ENCODE results near the gene REPS1.

REPS1 gene

GRCh38 chr6:138857775-138858174, 130.3 kb downstream of the REPS1 start:
- H3K36me3 ChIP-seq (ENCODE audit: insufficient read depth, low read length): no peaks in the 10 kb centered on the region
- no peaks in the 10 kb centered on the region for H3K4me1 ChIP-seq (ENCODE audit: insufficient read depth, low read length, poor library complexity, severe bottlenecking)
- no peaks in the 10 kb centered on the region for H3K27me3 ChIP-seq (ENCODE audit: insufficient read depth, low read length, poor library complexity, severe bottlenecking)
- no peaks in the 10 kb centered on the region for H3K9me3 ChIP-seq (ENCODE audit: insufficient read depth, low read depth, low read length)
- no peak overlapping the region for H2AFZ ChIP-seq (ENCODE audit: low read length)
- no peaks in the 10 kb centered on the region for H4K20me1 ChIP-seq (ENCODE audit: insufficient read depth, low read length, poor library complexity, severe bottlenecking)
- no peaks in the 10 kb centered on the region for H3F3A ChIP-seq (ENCODE audit: low read depth)
- TF ChIP-seq CTCF (conservative IDR thresholded peaks at IDR 0.05; ENCODE audit: low read length) (no peak), EZH2phosphoT487 (IDR thresholded peaks at IDR 0.05; ENCODE audit: borderline replicate concordance) (no peak)
- H3K9me2 ChIP-seq (replicated peaks; ENCODE audit: low read depth, low read length): no peaks in the 10 kb centered on the region
- no peak overlapping the region for H3K9ac ChIP-seq (ENCODE audit: low read depth, low read length, poor library complexity, severe bottlenecking)
- H3K79me2 ChIP-seq (ENCODE audit: insufficient read depth, low read length): no peaks in the 10 kb centered on the region
- no peak overlapping the region for H3K4me2 ChIP-seq (ENCODE audit: low read depth, low read length, poor library complexity, severe bottlenecking)
- H3K4me3 ChIP-seq (ENCODE audit: low read length, poor library complexity, severe bottlenecking): no peak overlapping the region

DNA sequence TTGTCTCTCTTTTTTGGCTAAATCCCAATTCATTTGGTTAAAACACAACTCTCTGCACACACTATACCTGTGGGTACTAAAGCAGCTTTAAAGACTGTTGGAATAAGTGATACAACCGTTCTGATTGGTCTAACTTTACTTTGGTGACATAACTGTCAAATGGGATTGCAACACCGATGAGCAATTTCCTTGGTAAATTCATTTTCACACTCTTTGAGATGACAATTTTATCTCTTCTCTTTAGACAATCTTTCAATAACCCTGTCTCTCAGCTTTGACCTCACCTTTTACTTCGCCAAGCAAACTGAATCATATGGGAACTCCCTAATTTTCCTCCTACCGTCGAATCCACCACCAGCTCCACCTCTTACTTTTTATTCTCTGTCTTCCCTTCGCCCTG, 131.4 kb downstream of the REPS1 start:
- H2AFZ ChIP-seq (ENCODE audit: low read length): no peak overlapping the region
- no peaks in the 10 kb centered on the region for H3K9me3 ChIP-seq (ENCODE audit: insufficient read depth, low read depth, low read length)
- TF ChIP-seq CTCF (conservative IDR thresholded peaks at IDR 0.05; ENCODE audit: low read length): no peak
- no peak for TF ChIP-seq EZH2phosphoT487 (IDR thresholded peaks at IDR 0.05; ENCODE audit: borderline replicate concordance)
- H3K4me3 ChIP-seq (ENCODE audit: low read length, poor library complexity, severe bottlenecking): no peak overlapping the region
- H3K79me2 ChIP-seq (ENCODE audit: insufficient read depth, low read length): no peaks in the 10 kb centered on the region
- H3K4me2 ChIP-seq (ENCODE audit: low read depth, low read length, poor library complexity, severe bottlenecking): no peak overlapping the region
- no peaks in the 10 kb centered on the region for H4K20me1 ChIP-seq (ENCODE audit: insufficient read depth, low read length, poor library complexity, severe bottlenecking)
- H3K9me2 ChIP-seq (replicated peaks; ENCODE audit: low read depth, low read length): no peaks in the 10 kb centered on the region
- H3K27me3 ChIP-seq (ENCODE audit: insufficient read depth, low read length, poor library complexity, severe bottlenecking): no peaks in the 10 kb centered on the region
- no peak overlapping the region for H3K9ac ChIP-seq (ENCODE audit: low read depth, low read length, poor library complexity, severe bottlenecking)
- no peaks in the 10 kb centered on the region for H3K36me3 ChIP-seq (ENCODE audit: insufficient read depth, low read length)
- H3K4me1 ChIP-seq (ENCODE audit: insufficient read depth, low read length, poor library complexity, severe bottlenecking): no peaks in the 10 kb centered on the region
- no peaks in the 10 kb centered on the region for H3F3A ChIP-seq (ENCODE audit: low read depth)

Measured in Loucy (cell line).